Heart left ventricle (tissue), 13 donors: ENCODE results near the gene SLC26A8.

Experiments used
- POLR2A ChIP-seq, 2 donors: fragments of 450-650 bp; IDR thresholded peaks; one replicate each; pipeline ENCODE4 v1.6.1; 2017; ENCODE audit warnings: antibody characterized with exemption in 2 of 2, mild to moderate bottlenecking in 2 of 2, moderate library complexity in 2 of 2
- TF ChIP-seq, protein P1 (sequence below), 12 donors: fragments of 200-600 bp; sonication (generic) in 4 of 12; IDR thresholded peaks; one replicate each; pipeline versions ENCODE4 v1.5.0 to v1.8.0; 2018 to 2022; ENCODE audit warnings: antibody characterized with exemption in 12 of 12, mild to moderate bottlenecking in 5 of 12
- donor health status: ischemic (EF 13 %, LVEDD 7.1; RV severe dilation, severe dysfunction).
- donor health status: DM: no; HTN: yes; CAD: no.
- donor health status: DM: no; HTN: no; CAD: no.
- donor health status: ischemic (EF 25% LVEDD 6.9; RV normal size, moderate dysfunction).
- donor health status: ischemic (EF 25% LVEDD 5.7; RV mildly dilated, moderate dysfunction).
- donor health status: ischemic (EF 35%, LVEDD 5.7; RV mildly dilated, moderate dysfunction).
- donor health status: nonischemic (EF 11% LVEDD 7.7; RV severe dilation, severe dysfunction).
- donor health status: DM: yes; HTN: yes; CAD: no.
- donor health status: PGD.
- donor health status: ischemic (EF 29% LVEDD 5.4; RV normal size, mild dysfunction).
- donor health status: nonischemic (EF 23%, LVEDD 6.1; RV moderate dilation, normal function).

DNA sequence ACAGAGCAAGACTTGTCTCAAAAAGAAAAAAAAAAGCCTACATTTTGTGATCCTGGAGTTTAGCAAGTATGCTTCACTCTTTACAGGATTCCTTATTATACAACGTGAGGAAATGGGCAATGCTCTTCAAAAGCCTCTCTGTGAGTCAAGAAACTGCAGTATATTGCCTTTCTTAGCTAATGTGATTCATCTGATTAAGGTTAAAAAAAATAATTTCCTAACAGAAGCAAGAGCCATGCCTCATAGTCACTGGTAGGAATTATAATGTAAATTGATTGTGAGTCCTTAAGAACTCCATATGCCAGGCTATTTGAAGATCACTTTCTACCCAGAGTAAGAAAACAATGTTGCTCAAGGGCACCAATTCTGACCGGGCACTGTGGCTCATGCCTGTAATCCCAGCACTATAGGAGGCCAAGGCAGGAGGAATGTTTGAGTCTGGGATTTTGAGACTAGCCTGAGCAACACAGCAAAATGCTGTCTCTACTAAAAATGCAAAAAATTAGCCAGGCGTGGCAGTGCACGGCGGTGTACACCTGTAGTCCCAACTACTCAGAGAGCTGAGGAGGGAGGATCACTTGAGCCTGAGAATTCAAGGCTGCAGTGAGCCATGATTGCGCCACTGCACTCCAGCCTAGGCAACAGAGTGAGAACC is 43.3 kb downstream of the SLC26A8 start:
- TF ChIP-seq, protein P1, sequence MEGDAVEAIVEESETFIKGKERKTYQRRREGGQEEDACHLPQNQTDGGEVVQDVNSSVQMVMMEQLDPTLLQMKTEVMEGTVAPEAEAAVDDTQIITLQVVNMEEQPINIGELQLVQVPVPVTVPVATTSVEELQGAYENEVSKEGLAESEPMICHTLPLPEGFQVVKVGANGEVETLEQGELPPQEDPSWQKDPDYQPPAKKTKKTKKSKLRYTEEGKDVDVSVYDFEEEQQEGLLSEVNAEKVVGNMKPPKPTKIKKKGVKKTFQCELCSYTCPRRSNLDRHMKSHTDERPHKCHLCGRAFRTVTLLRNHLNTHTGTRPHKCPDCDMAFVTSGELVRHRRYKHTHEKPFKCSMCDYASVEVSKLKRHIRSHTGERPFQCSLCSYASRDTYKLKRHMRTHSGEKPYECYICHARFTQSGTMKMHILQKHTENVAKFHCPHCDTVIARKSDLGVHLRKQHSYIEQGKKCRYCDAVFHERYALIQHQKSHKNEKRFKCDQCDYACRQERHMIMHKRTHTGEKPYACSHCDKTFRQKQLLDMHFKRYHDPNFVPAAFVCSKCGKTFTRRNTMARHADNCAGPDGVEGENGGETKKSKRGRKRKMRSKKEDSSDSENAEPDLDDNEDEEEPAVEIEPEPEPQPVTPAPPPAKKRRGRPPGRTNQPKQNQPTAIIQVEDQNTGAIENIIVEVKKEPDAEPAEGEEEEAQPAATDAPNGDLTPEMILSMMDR (IDR thresholded peaks at IDR 0.05) = no peak
- TF ChIP-seq POLR2A (IDR thresholded peaks at IDR 0.05) = no peak
